GM23338 (cell line): ENCODE measurements around the gene CCDC152. TPM values are rescaled to one million over a fixed set of nuclear protein-coding genes. Genes with fewer than 3 reads are reported as not detected.

ENCODE experiments used
- ATAC-seq: fragments of 200-7000 bp; cut with Tn5 transposase; 3 replicates; pipeline ENCODE4 v1.9.1; 2020
- DNase-seq: peaks from one replicate; pipeline ENCODE4 v3.0.0-alpha.2; 2015; ENCODE audit warnings: low spot score
- H2AFZ ChIP-seq: fragments of 200-600 bp; sonication (generic); 2 replicates; pipeline ENCODE4 v1.8.0; 2016; ENCODE audit warnings: antibody characterized with exemption, mild to moderate bottlenecking, moderate library complexity
- H3F3A ChIP-seq: fragments of 200-600 bp; sonication (generic); replicated peaks from 2 replicates; pipeline ENCODE4 v1.8.0; 2017; ENCODE audit warnings: antibody characterized with exemption, mixed run types, low read depth
- H3K27ac ChIP-seq: fragments of 200-600 bp; sonication (generic); 2 replicates; pipeline ENCODE4 v1.6.1; 2016; ENCODE audit warnings: low read depth
- H3K27me3 ChIP-seq: fragments of 200-600 bp; sonication (generic); 2 replicates; pipeline ENCODE4 v1.8.0; 2016; ENCODE audit warnings: mild to moderate bottlenecking, mixed run types, moderate library complexity; ENCODE audit not compliant: insufficient read depth
- H3K36me3 ChIP-seq: fragments of 200-600 bp; sonication (generic); 2 replicates; pipeline ENCODE4 v1.8.0; 2016; ENCODE audit warnings: mild to moderate bottlenecking; ENCODE audit not compliant: insufficient read depth
- H3K4me1 ChIP-seq: fragments of 200-600 bp; sonication (generic); 2 replicates; pipeline ENCODE4 v1.8.0; 2016; ENCODE audit warnings: mild to moderate bottlenecking, moderate library complexity; ENCODE audit not compliant: insufficient read depth
- H3K4me2 ChIP-seq: fragments of 200-600 bp; sonication (generic); 2 replicates; pipeline ENCODE4 v1.7.1; 2017; ENCODE audit warnings: mixed run types
- H3K4me3 ChIP-seq: fragments of 200-600 bp; sonication (generic); 2 replicates; pipeline ENCODE4 v1.6.1; 2016; ENCODE audit warnings: mixed run types
- H3K79me2 ChIP-seq: fragments of 200-600 bp; sonication (generic); replicated peaks from 2 replicates; pipeline ENCODE4 v1.8.0; 2017; ENCODE audit warnings: mild to moderate bottlenecking; ENCODE audit not compliant: insufficient read depth
- H3K9me2 ChIP-seq: fragments of 200-600 bp; sonication (generic); 2 replicates; pipeline ENCODE4 v1.8.0; 2017; ENCODE audit not compliant: insufficient read depth
- H4K20me1 ChIP-seq: fragments of 200-600 bp; sonication (generic); replicated peaks from 2 replicates; pipeline ENCODE4 v1.8.0; 2017; ENCODE audit warnings: mild to moderate bottlenecking; ENCODE audit not compliant: insufficient read depth
- H3K27ac Mint-ChIP-seq: 2 replicates; pipeline ENCODE4 v1.8.0; 2020; ENCODE audit warnings: inconsistent platforms, mild to moderate bottlenecking, moderate library complexity, mixed read lengths
- H3K27me3 Mint-ChIP-seq: 3 replicates; pipeline ENCODE4 v1.8.0; 2022; ENCODE audit warnings: low read depth, mild to moderate bottlenecking, moderate library complexity, mixed read lengths, inconsistent platforms; ENCODE audit not compliant: insufficient read depth, poor library complexity
- H3K36me3 Mint-ChIP-seq: 3 replicates; pipeline ENCODE4 v1.8.0; 2021; ENCODE audit warnings: low read depth, mild to moderate bottlenecking, inconsistent platforms, moderate library complexity, mixed read lengths
- H3K4me1 Mint-ChIP-seq: 3 replicates; pipeline ENCODE4 v1.8.0; 2020; ENCODE audit warnings: mild to moderate bottlenecking, inconsistent platforms, mixed read lengths
- H3K4me3 Mint-ChIP-seq: 3 replicates; pipeline ENCODE4 v1.8.0; 2021; ENCODE audit warnings: moderate library complexity, mild to moderate bottlenecking, inconsistent platforms, mixed read lengths
- H3K9me3 Mint-ChIP-seq: 3 replicates; pipeline ENCODE4 v1.8.0; 2020; ENCODE audit warnings: moderate library complexity, mild to moderate bottlenecking, inconsistent platforms, mixed read lengths
- CREB1 ChIP-seq: fragments of 250-450 bp; sonication (Bioruptor Pico); IDR thresholded peaks from 2 replicates; pipeline ENCODE4 v1.5.0; 2020; ENCODE audit warnings: low read depth, mild to moderate bottlenecking, moderate library complexity
- EZH2 ChIP-seq: fragments of 200-600 bp; sonication (generic); IDR thresholded peaks from one replicate; pipeline ENCODE4 v1.8.0; 2017; ENCODE audit warnings: antibody characterized with exemption, mild to moderate bottlenecking, low read depth; ENCODE audit not compliant: unreplicated experiment
- EZH2phosphoT487 ChIP-seq: fragments of 200-600 bp; sonication (generic); IDR thresholded peaks from one replicate; pipeline ENCODE4 v1.8.1; 2018; ENCODE audit warnings: antibody characterized with exemption; ENCODE audit not compliant: unreplicated experiment
- NANOG ChIP-seq: IDR thresholded peaks from 2 replicates; pipeline ENCODE4 v1.6.1; 2016; ENCODE audit warnings: antibody characterized with exemption, borderline replicate concordance
- POLR2AphosphoS5 ChIP-seq: IDR thresholded peaks from 2 replicates; pipeline ENCODE4 v1.6.1; 2016; ENCODE audit warnings: antibody characterized with exemption, low read depth
- STAT1 ChIP-seq: IDR thresholded peaks from one replicate; pipeline ENCODE4 v1.6.1; 2016; ENCODE audit warnings: antibody characterized with exemption; ENCODE audit not compliant: unreplicated experiment
- ZNF114 ChIP-seq: fragments of 250-450 bp; sonication (Bioruptor Pico); IDR thresholded peaks from 2 replicates; pipeline ENCODE4 v1.5.0; 2020; ENCODE audit warnings: mild to moderate bottlenecking, moderate library complexity
- ZNF331 ChIP-seq: fragments of 250-450 bp; sonication (Bioruptor Pico); IDR thresholded peaks from 2 replicates; pipeline ENCODE4 v1.5.0; 2020; ENCODE audit warnings: low read depth, mild to moderate bottlenecking, moderate library complexity
- polyA plus RNA-seq: library from polyadenylated mRNA; unstranded; fragments of >200 nt; fragmentation: Nextera tagmentation; extraction: Ambion mirVana; gene quantifications from 2 replicates; pipeline ENCODE4 v1.2.1, GENCODE V29; 2016
- total RNA-seq: library from RNA; depleted of rRNA; stranded (reverse); fragments of >200 nt; shearing (Covaris generic); gene quantifications from 2 replicates; pipeline ENCODE4 v1.2.3, GENCODE V29; 2014
- TF ChIP-seq, protein P1 (sequence below), 2 experiments: fragments of 200-600 bp in 1 of 2; sonication (generic) in 1 of 2; conservative IDR thresholded peaks; 2 replicates each; pipeline versions ENCODE4 v1.5.1 to v1.6.1; 2016 to 2017; ENCODE audit warnings: antibody characterized with exemption in 2 of 2, low read depth in 2 of 2, mild to moderate bottlenecking in 2 of 2, moderate library complexity in 1 of 2
- TF ChIP-seq, protein P2 (sequence below): IDR thresholded peaks from one replicate; pipeline ENCODE4 v1.6.1; 2018; ENCODE audit warnings: antibody characterized with exemption; ENCODE audit not compliant: unreplicated experiment

Gene CCDC152
- total and polyA plus RNA-seq, 2 experiments from 2014 or later = 16.2 to 75.9 TPM

DNA sequence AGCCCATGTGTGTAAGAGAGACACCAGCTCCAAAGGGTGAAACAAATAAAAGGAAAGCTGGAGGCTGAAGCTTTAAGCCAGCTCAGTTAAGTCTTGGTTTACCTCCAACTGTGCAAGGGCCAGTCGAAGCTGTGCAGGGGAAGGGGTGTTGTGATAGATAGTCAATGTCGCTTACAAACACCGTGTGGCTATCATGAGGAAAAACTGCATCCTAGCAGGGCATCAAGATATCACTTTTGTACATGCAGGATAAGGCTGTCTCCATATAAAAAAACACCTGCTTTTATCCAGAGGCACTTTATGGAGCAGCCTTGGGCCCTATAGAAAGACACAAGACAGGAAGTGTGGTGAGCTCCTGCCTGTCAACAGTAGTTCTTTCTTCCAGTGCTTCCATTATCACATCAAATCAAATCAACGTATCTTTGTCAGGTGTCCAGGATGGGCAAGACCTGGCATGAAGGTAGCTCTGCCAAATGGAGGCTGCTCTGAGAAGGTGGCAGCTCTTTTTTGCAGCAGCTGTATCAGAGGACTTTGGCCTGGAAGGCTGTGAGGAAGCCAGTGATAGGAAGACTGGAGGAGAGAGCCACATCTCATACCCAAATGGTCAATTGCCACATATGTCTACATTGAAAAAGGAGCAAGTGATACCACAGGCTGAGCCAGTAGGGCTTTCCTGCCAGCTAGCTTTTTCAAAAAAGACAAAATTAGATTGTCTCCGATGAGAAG is 84.4 kb downstream of the CCDC152 start:
- H2AFZ ChIP-seq = 0 out of 2 replicates have a peak overlapping the region, but pooled peaks have one; percentile 1
- no peaks in the 10 kb centered on the region for H3K79me2 ChIP-seq
- no peaks in the 10 kb centered on the region for H3K27me3 ChIP-seq
- DNase-seq = no peak
- TF ChIP-seq, protein P1, sequence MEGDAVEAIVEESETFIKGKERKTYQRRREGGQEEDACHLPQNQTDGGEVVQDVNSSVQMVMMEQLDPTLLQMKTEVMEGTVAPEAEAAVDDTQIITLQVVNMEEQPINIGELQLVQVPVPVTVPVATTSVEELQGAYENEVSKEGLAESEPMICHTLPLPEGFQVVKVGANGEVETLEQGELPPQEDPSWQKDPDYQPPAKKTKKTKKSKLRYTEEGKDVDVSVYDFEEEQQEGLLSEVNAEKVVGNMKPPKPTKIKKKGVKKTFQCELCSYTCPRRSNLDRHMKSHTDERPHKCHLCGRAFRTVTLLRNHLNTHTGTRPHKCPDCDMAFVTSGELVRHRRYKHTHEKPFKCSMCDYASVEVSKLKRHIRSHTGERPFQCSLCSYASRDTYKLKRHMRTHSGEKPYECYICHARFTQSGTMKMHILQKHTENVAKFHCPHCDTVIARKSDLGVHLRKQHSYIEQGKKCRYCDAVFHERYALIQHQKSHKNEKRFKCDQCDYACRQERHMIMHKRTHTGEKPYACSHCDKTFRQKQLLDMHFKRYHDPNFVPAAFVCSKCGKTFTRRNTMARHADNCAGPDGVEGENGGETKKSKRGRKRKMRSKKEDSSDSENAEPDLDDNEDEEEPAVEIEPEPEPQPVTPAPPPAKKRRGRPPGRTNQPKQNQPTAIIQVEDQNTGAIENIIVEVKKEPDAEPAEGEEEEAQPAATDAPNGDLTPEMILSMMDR (conservative IDR thresholded peaks at IDR 0.05; ENCODE audit: low read depth in 2 of 2) = no peak
- Mint-ChIP-seq H3K27me3 (no peaks in the 10 kb centered on the region), H3K9me3 (peaks cover 9% of the 10 kb centered on the region; the same call in 1 of the 3 replicates), H3K4me1 (peaks cover 3% of the 10 kb centered on the region; the same call in 1 of the 3 replicates), H3K27ac (no peak overlapping the region), H3K4me3 (no peak overlapping the region), H3K36me3 (no peaks in the 10 kb centered on the region; the same call in 2 of the 3 replicates)
- H3K4me2 ChIP-seq = no peak overlapping the region
- ATAC-seq = no peak
- no peaks in the 10 kb centered on the region for H3K4me1 ChIP-seq
- H3K9me2 ChIP-seq = no peaks in the 10 kb centered on the region
- H3K36me3 ChIP-seq = no peaks in the 10 kb centered on the region
- no peak overlapping the region for H3K27ac ChIP-seq
- no peaks in the 10 kb centered on the region for H3F3A ChIP-seq
- H3K4me3 ChIP-seq = no peak overlapping the region
- H4K20me1 ChIP-seq = no peaks in the 10 kb centered on the region

DNA sequence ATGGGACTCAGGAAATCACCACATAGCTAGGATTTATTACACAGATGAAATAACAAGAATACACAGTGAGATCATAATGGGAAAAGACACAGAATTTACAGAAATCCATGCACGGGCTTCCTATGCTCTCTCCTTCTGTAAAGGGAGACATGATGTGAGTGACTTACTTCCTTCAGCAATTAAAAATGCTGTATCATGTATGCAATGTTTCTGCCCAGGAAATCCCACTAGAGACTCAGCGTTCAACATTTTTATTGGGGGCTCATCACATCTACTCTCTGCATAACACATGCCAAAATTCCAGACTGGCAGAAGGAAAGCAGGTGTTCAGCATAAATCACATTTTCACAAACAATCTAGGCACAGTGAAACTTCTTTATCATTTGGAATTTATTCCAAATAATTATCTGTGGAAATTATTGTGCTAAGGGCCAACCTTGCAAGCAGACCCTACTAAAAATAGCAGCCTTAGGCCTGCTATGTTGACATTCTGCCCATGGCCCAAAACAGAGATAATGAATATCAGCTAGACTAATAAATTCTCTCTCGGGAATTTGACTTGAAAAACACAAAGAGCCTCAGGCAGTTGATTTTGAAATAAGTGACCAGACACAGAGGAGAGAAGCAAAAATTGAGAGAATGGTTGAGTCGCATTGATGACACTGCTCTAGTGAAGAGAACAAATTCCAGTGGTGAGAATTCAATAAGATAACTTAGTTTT is 86.5 kb downstream of the CCDC152 start:
- Mint-ChIP-seq H3K27me3 (no peaks in the 10 kb centered on the region), H3K27ac (no peak overlapping the region)
- no peak for TF ChIP-seq STAT1
- no peak for TF ChIP-seq ZNF331
- no peak for TF ChIP-seq CREB1 (CRISPR knock-in tag)
- no peak for TF ChIP-seq NANOG
- TF ChIP-seq, protein P2, sequence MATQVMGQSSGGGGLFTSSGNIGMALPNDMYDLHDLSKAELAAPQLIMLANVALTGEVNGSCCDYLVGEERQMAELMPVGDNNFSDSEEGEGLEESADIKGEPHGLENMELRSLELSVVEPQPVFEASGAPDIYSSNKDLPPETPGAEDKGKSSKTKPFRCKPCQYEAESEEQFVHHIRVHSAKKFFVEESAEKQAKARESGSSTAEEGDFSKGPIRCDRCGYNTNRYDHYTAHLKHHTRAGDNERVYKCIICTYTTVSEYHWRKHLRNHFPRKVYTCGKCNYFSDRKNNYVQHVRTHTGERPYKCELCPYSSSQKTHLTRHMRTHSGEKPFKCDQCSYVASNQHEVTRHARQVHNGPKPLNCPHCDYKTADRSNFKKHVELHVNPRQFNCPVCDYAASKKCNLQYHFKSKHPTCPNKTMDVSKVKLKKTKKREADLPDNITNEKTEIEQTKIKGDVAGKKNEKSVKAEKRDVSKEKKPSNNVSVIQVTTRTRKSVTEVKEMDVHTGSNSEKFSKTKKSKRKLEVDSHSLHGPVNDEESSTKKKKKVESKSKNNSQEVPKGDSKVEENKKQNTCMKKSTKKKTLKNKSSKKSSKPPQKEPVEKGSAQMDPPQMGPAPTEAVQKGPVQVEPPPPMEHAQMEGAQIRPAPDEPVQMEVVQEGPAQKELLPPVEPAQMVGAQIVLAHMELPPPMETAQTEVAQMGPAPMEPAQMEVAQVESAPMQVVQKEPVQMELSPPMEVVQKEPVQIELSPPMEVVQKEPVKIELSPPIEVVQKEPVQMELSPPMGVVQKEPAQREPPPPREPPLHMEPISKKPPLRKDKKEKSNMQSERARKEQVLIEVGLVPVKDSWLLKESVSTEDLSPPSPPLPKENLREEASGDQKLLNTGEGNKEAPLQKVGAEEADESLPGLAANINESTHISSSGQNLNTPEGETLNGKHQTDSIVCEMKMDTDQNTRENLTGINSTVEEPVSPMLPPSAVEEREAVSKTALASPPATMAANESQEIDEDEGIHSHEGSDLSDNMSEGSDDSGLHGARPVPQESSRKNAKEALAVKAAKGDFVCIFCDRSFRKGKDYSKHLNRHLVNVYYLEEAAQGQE = no peak
- no peak for TF ChIP-seq EZH2
- no peak for TF ChIP-seq EZH2phosphoT487
- TF ChIP-seq ZNF114 = no peak
- TF ChIP-seq POLR2AphosphoS5 = no peak

More for the DNA sequence above, 86.5 kb downstream of the CCDC152 start:
- H3K4me3 Mint-ChIP-seq = no peak overlapping the region
- Histone ChIP-seq H3K27me3 (no peaks in the 10 kb centered on the region), H3K36me3 (no peaks in the 10 kb centered on the region), H3K4me1 (no peaks in the 10 kb centered on the region), H3K79me2 (no peaks in the 10 kb centered on the region), H3K9me2 (no peaks in the 10 kb centered on the region), H3K4me3 (no peak overlapping the region), H3F3A (no peaks in the 10 kb centered on the region), H3K27ac (no peak overlapping the region), H3K4me2 (no peak overlapping the region), H4K20me1 (no peaks in the 10 kb centered on the region), H2AFZ (no peak overlapping the region)
- ATAC-seq = no peak
- no peaks in the 10 kb centered on the region for H3K36me3 Mint-ChIP-seq
- DNase-seq = no peak
- H3K9me3 Mint-ChIP-seq = peaks cover 9% of the 10 kb centered on the region; the same call in 1 of the 3 replicates
- peaks cover 3% of the 10 kb centered on the region; the same call in 1 of the 3 replicates for H3K4me1 Mint-ChIP-seq
